Lower lobe of right lung (tissue), 2 donors: Measurements from ENCODE around the gene NTM. TPM values are rescaled to one million over a fixed set of nuclear protein-coding genes. Genes with fewer than 3 reads are reported as not detected.

Source experiments
- ATAC-seq, 2 donors: fragments of 200-7000 bp; cut with Tn5 transposase; one replicate each; pipeline ENCODE4 v1.9.1; 2020 to 2022; ENCODE audit warnings: mild to moderate bottlenecking in 2 of 2, moderate library complexity in 2 of 2
- DNase-seq: peaks from one replicate; pipeline ENCODE4 v3.0.0-alpha.2; 2020
- H3K27ac ChIP-seq: fragments of 200-600 bp; one replicate; pipeline ENCODE4 v1.8.0; 2022
- H3K27me3 ChIP-seq: fragments of 200-600 bp; one replicate; pipeline ENCODE4 v1.8.0; 2022; ENCODE audit warnings: low read depth
- H3K36me3 ChIP-seq: fragments of 200-600 bp; one replicate; pipeline ENCODE4 v1.8.0; 2022; ENCODE audit warnings: mild to moderate bottlenecking
- H3K4me1 ChIP-seq: fragments of 200-600 bp; one replicate; pipeline ENCODE4 v1.8.0; 2022
- H3K4me3 ChIP-seq: fragments of 200-600 bp; one replicate; pipeline ENCODE4 v1.8.0; 2022; ENCODE audit warnings: mild to moderate bottlenecking
- H3K9me3 ChIP-seq: fragments of 200-600 bp; one replicate; pipeline ENCODE4 v1.8.0; 2022
- intact Hi-C: fragments of 100-400 bp; cut with DNase I; formaldehyde crosslinking; loops from one replicate; pipeline ENCODE4 v1.11.0; 2022
- total RNA-seq: library from RNA; stranded (reverse); fragmentation: NEBNext Ultra II Directional; extraction: Animal tissue kit (Norgen Biotek cat#: 25700); gene quantifications from one replicate; pipeline ENCODE4 v1.2.1, GENCODE V29; 2021
- TF ChIP-seq, protein P1 (sequence below): fragments of 200-600 bp; IDR thresholded peaks from one replicate; pipeline ENCODE4 v1.8.0; 2022; ENCODE audit warnings: antibody characterized with exemption, mild to moderate bottlenecking
- donor health status: DM: no; HTN: yes; CAD: no; lungs with severe emphysema.

Gene NTM
- total RNA-seq, 1 donor from 2014 or later = 2.3 TPM

DNA sequence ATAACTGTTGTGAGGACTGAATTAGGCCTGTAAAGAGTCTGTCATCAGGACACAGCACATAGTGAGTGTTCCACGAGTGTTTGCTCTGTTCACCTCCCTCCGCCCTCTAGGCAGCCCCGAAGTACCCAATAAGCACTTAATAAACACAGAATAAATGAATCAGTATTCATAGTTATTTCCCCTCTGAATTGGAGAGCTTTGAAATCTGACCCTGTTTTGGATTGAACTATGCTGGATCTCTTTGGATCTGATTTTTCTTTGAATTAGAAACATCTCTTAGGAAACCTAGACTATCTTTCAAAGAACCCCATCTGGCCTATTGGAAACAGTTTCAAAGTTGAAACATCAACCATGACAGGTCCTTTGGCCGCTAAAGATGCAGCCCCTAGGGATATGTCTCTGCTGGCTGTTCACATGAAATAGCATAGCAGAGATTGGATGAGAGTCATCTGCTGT lies 615.5 kb downstream of the NTM start:
- Histone ChIP-seq H3K4me1 (no peaks in the 10 kb centered on the region), H3K4me3 (no peak overlapping the region), H3K27me3 (no peaks in the 10 kb centered on the region), H3K36me3 (no peaks in the 10 kb centered on the region), H3K9me3 (no peaks in the 10 kb centered on the region), H3K27ac (no peak overlapping the region)
- peak; percentile 26 to 77 for ATAC-seq
- TF ChIP-seq, protein P1, sequence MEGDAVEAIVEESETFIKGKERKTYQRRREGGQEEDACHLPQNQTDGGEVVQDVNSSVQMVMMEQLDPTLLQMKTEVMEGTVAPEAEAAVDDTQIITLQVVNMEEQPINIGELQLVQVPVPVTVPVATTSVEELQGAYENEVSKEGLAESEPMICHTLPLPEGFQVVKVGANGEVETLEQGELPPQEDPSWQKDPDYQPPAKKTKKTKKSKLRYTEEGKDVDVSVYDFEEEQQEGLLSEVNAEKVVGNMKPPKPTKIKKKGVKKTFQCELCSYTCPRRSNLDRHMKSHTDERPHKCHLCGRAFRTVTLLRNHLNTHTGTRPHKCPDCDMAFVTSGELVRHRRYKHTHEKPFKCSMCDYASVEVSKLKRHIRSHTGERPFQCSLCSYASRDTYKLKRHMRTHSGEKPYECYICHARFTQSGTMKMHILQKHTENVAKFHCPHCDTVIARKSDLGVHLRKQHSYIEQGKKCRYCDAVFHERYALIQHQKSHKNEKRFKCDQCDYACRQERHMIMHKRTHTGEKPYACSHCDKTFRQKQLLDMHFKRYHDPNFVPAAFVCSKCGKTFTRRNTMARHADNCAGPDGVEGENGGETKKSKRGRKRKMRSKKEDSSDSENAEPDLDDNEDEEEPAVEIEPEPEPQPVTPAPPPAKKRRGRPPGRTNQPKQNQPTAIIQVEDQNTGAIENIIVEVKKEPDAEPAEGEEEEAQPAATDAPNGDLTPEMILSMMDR = no peak
- intact Hi-C loops = no loop called here
- DNase-seq = no peak

DNA sequence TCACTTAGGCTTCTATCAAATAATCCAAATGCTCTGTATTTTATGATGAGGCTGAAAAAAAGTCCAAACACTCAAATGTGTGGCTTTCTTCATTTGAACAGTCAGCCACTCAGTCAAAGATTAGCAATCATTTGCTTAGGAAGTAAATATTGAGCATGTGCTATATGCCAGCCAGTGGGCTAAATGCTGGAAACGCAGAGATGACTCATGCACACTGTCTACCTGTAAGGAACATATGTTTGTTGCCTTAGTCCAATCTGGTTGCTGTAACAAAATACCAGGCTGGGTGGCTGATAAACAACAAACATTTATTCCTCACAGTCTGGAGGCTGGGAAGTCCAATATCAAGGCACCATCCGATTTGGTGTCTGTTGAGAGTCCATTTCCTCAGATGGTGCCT lies 617.3 kb downstream of the NTM start:
- no peak for ATAC-seq
- Histone ChIP-seq H3K4me1 (no peaks in the 10 kb centered on the region), H3K9me3 (no peaks in the 10 kb centered on the region), H3K27ac (no peak overlapping the region), H3K27me3 (no peaks in the 10 kb centered on the region), H3K4me3 (no peak overlapping the region), H3K36me3 (no peaks in the 10 kb centered on the region)
- no peak for DNase-seq
- intact Hi-C loops = no loop called here
- TF ChIP-seq, protein P1 = no peak

DNA sequence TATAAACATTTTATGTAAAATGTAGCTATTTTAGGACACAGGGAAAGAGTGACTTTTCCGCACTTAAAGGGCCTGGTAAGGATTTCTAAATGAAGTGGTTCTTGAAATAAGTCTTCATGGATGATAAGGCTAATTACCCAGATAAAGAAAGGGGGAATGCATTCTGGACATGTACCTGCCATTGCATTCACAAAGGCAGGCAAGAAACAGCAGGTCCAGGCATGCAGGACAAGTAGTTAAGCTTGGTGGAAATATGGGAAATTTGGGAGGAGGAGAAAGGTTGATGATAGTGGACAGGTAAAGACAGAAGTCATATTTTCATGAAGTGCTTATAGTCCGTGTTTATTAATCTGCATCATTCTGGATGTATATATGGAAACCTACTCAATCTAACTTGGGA lies 621.2 kb downstream of the NTM start:
- Histone ChIP-seq H3K27ac (no peak overlapping the region), H3K27me3 (no peaks in the 10 kb centered on the region), H3K4me3 (no peak overlapping the region), H3K9me3 (peaks cover 9% of the 10 kb centered on the region), H3K4me1 (no peaks in the 10 kb centered on the region), H3K36me3 (no peaks in the 10 kb centered on the region)
- intact Hi-C loops = no loop called here
- TF ChIP-seq, protein P1 = no peak
- ATAC-seq (no peak), DNase-seq (no peak)

DNA sequence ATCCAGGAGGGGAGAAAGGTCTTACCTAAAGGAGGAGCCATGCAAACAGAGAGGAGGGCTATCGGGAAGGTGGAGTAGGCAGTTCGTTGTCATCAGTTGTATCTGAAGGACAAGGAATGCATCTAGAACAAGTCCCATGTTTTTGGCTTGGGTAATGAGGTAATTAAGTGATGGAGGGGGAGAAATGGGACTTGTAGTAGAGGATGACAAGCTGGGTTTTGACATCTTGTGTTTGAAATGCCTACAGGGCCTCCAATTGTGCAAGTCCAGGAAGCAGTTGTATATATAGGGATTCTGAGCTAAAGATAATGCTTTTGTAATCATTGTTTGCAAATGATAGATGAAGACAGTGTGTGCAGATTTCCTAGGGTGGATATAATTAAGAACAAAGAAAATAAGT lies 622.8 kb downstream of the NTM start:
- H3K36me3 ChIP-seq = no peaks in the 10 kb centered on the region
- H3K27ac ChIP-seq = no peak overlapping the region
- no peak overlapping the region for H3K4me3 ChIP-seq
- peaks cover 10% of the 10 kb centered on the region for H3K9me3 ChIP-seq
- DNase-seq (no peak), ATAC-seq (no peak)
- H3K4me1 ChIP-seq = no peaks in the 10 kb centered on the region
- TF ChIP-seq, protein P1 = no peak
- intact Hi-C loops = no loop called here
- H3K27me3 ChIP-seq = no peaks in the 10 kb centered on the region

DNA sequence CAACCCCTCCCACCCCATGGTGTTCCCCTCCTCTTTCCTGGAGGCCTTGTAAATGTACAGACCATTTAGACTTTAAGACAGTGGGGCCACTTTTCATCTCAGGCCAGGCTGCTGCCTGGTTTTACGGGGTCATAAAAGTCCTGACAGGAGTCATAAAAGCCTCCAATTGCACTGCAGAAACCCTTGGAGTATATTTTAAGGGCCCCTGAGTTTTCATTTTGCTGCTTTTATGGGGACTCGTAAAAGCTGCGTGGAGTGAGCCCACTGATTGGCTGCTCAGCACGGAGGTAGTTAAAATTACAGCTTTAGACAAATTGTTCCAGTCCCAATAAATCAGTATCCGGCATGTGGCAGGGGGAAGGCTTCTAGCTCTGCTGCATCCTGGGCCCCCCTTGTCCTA lies 627.6 kb downstream of the NTM start:
- H3K36me3 ChIP-seq = no peaks in the 10 kb centered on the region
- peaks cover 4% of the 10 kb centered on the region for H3K27me3 ChIP-seq
- DNase-seq = no peak
- TF ChIP-seq, protein P1 = no peak
- no peak overlapping the region for H3K4me3 ChIP-seq
- H3K27ac ChIP-seq = no peak overlapping the region
- peaks cover 10% of the 10 kb centered on the region for H3K9me3 ChIP-seq
- intact Hi-C loops = no loop called here
- no peaks in the 10 kb centered on the region for H3K4me1 ChIP-seq
- ATAC-seq = no peak

DNA sequence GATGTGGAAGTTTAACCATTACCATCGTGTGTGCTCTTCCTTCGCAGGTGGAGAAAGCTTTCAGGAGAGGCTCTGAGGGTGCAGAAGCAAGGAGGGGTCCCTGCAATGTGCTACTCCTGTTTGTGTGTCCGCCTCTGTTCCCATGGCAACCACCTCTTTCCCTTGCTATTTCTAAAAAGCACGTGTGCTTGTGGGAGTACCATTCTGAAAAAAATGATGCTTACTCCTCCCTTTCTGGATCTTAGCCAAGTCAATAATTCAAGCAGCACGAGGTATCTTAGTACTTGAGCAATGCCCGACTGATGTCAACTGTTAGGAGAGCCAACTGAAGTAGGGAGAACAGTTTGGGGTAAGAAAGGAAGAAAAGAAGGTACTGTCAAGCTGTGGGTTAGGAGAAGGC lies 628.7 kb downstream of the NTM start:
- TF ChIP-seq, protein P1 = no peak
- Histone ChIP-seq H3K27ac (no peak overlapping the region), H3K9me3 (peaks cover 10% of the 10 kb centered on the region), H3K27me3 (peaks cover 4% of the 10 kb centered on the region), H3K4me3 (no peak overlapping the region), H3K36me3 (no peaks in the 10 kb centered on the region), H3K4me1 (no peaks in the 10 kb centered on the region)
- intact Hi-C loops = no loop called here
- ATAC-seq (no peak), DNase-seq (no peak)
